Measurements from ENCODE around the gene CLSTN1.
A peak's percentile ranks its signal among the peaks of the same experiment; 100 is the strongest.

CLSTN1 gene

GRCh38 chr1:9823943-9824701, at the start of gene CLSTN1:
Gene CLSTN1, minus strand, starts transcription at chr1:9823965. Its CDS starts 232 bp downstream, at chr1:9823733.
- peak; percentile 85 to 86 for DNase-seq (ENCODE audit: low read depth in 1 of 2, low spot score in 1 of 2)

- DNase-seq (ENCODE audit: low read depth in 1 of 2, low spot score in 1 of 2), result no peak
Measured at GRCh38 chr1:9873385-9873784, 49.6 kb upstream of the CLSTN1 start.

- DNase-seq (ENCODE audit: low read depth in 1 of 2, low spot score in 1 of 2), result no peak
Measured at GRCh38 chr1:9872430-9873165, 48.8 kb upstream of the CLSTN1 start.

- no peak for DNase-seq (ENCODE audit: low read depth in 1 of 2, low spot score in 1 of 2)
Measured at GRCh38 chr1:9871707-9872425, 48.1 kb upstream of the CLSTN1 start.

- DNase-seq (ENCODE audit: low read depth in 1 of 2, low spot score in 1 of 2), result no peak
Measured at GRCh38 chr1:9871021-9871420, 47.3 kb upstream of the CLSTN1 start.

- no peak for DNase-seq (ENCODE audit: low read depth in 1 of 2, low spot score in 1 of 2)
Measured at GRCh38 chr1:9870572-9870971, 46.8 kb upstream of the CLSTN1 start.

GRCh38 chr1:9869831-9870251, 46.1 kb upstream of the CLSTN1 start:
- no peak for DNase-seq (ENCODE audit: low read depth in 1 of 2, low spot score in 1 of 2)

- DNase-seq (ENCODE audit: low read depth in 1 of 2, low spot score in 1 of 2), result no peak
Measured at GRCh38 chr1:9868244-9868590, 44.5 kb upstream of the CLSTN1 start.

GRCh38 chr1:9867408-9868243, 43.9 kb upstream of the CLSTN1 start:
- DNase-seq (ENCODE audit: low read depth in 1 of 2, low spot score in 1 of 2), result peak; percentile 81 to 88

GRCh38 chr1:9866836-9867235, 43.1 kb upstream of the CLSTN1 start:
- no peak for DNase-seq (ENCODE audit: low read depth in 1 of 2, low spot score in 1 of 2)

- no peak for DNase-seq (ENCODE audit: low read depth in 1 of 2, low spot score in 1 of 2)
Measured at GRCh38 chr1:9865724-9866123, 42.0 kb upstream of the CLSTN1 start.

GRCh38 chr1:9863371-9863770, 39.6 kb upstream of the CLSTN1 start:
- no peak for DNase-seq (ENCODE audit: low read depth in 1 of 2, low spot score in 1 of 2)

- no peak for DNase-seq (ENCODE audit: low read depth in 1 of 2, low spot score in 1 of 2)
Measured at GRCh38 chr1:9861360-9861759, 37.6 kb upstream of the CLSTN1 start.

- no peak for DNase-seq (ENCODE audit: low read depth in 1 of 2, low spot score in 1 of 2)
Measured at GRCh38 chr1:9860887-9861286, 37.1 kb upstream of the CLSTN1 start.

- DNase-seq (ENCODE audit: low read depth in 1 of 2, low spot score in 1 of 2), result no peak
Measured at GRCh38 chr1:9859281-9860014, 35.7 kb upstream of the CLSTN1 start.

- no peak for DNase-seq (ENCODE audit: low read depth in 1 of 2, low spot score in 1 of 2)
Measured at GRCh38 chr1:9858293-9859035, 34.7 kb upstream of the CLSTN1 start.

GRCh38 chr1:9855186-9855585, 31.4 kb upstream of the CLSTN1 start:
- DNase-seq (ENCODE audit: low read depth in 1 of 2, low spot score in 1 of 2), result no peak

- no peak for DNase-seq (ENCODE audit: low read depth in 1 of 2, low spot score in 1 of 2)
Measured at GRCh38 chr1:9853249-9853595, 29.5 kb upstream of the CLSTN1 start.

GRCh38 chr1:9852410-9853248, 28.9 kb upstream of the CLSTN1 start:
- DNase-seq (ENCODE audit: low read depth in 1 of 2, low spot score in 1 of 2), result no peak
